ENCODE measurements around the gene SYNDIG1. TPM values are rescaled to one million over a fixed set of nuclear protein-coding genes. Genes with fewer than 3 reads are reported as not detected.

Gene SYNDIG1
- total RNA-seq, 1 experiment from 2014 or later = 5.4 TPM

- no CpG with 5 or more reads among the region's 12 CpGs for WGBS (ENCODE audit: extremely low coverage, insufficient read length, low lambda C conversion rate)
- H4K20me1 ChIP-seq (ENCODE audit: control insufficient read depth, insufficient read depth, insufficient read length) = no peaks in the 10 kb centered on the region
Measured at GRCh38 chr20:24627926-24628325, 158.5 kb downstream of the SYNDIG1 start.

More at GRCh38 chr20:24627926-24628325, 158.5 kb downstream of the SYNDIG1 start:
- H3K36me3 Mint-ChIP-seq (ENCODE audit: insufficient read depth in 1 of 3, low read depth in 3 of 3) = peaks cover 3 to 22% (median 7%) of the 10 kb centered on the region in 3 experiments; a peak in 6 of 7 replicates
- no peak overlapping the region for H2BK15ac ChIP-seq (ENCODE audit: low read depth, low read length)
- H3K4me2 ChIP-seq (ENCODE audit: insufficient read depth, insufficient read length, low read length) = no peak overlapping the region
- H3K4me1 ChIP-seq (ENCODE audit: insufficient read depth, low read length) = no peaks in the 10 kb centered on the region; the same call in 1 of the 2 replicates
- no peak overlapping the region for H4K5ac ChIP-seq (ENCODE audit: insufficient read length, low read depth, low read length)
- H3K4me1 Mint-ChIP-seq = peaks cover 12% of the 10 kb centered on the region in 2 experiments
- TF ChIP-seq CTCF (conservative IDR thresholded peaks at IDR 0.05) = no peak
- no peak overlapping the region for H3K4ac ChIP-seq (ENCODE audit: low read depth, low read length)
- H3K4me3 Mint-ChIP-seq = no peak overlapping the region
- H2AFZ ChIP-seq (ENCODE audit: low read length) = no peak overlapping the region
- no peak overlapping the region for H3K14ac ChIP-seq (ENCODE audit: insufficient read depth, low read length)
- no peak overlapping the region for H2BK20ac ChIP-seq (ENCODE audit: low read depth, low read length, poor library complexity, severe bottlenecking)
- no peak overlapping the region for H3K18ac ChIP-seq (ENCODE audit: insufficient read length, low read depth, low read length)
- no peak overlapping the region for H4K8ac ChIP-seq (replicated peaks; ENCODE audit: insufficient read length, low read depth, low read length)
- no peak overlapping the region for H3K9ac ChIP-seq (ENCODE audit: extremely low read depth, insufficient read length, low read length)
- no peaks in the 10 kb centered on the region for H3K23me2 ChIP-seq (ENCODE audit: insufficient read length, low read depth, low read length, poor library complexity, severe bottlenecking)
- no peak overlapping the region for H2BK120ac ChIP-seq (ENCODE audit: low read depth, low read length, poor library complexity, severe bottlenecking)
- no peak overlapping the region for H2BK12ac ChIP-seq (ENCODE audit: insufficient read length, low read depth, low read length)
- no peak overlapping the region for H4K91ac ChIP-seq (ENCODE audit: insufficient read length, low read depth, low read length)
- H3K9me3 ChIP-seq (ENCODE audit: control insufficient read depth, low read depth, low read length) = no peaks in the 10 kb centered on the region
- H3K79me2 ChIP-seq (ENCODE audit: insufficient read depth, low read length) = no peaks in the 10 kb centered on the region
- no peak overlapping the region for H3K27ac ChIP-seq (ENCODE audit: insufficient read length, low read depth, low read length)
- no peak overlapping the region; a peak in 1 of 7 replicates for H3K27ac Mint-ChIP-seq
- no peak for DNase-seq
- no peaks in the 10 kb centered on the region for H3K79me1 ChIP-seq (ENCODE audit: insufficient read depth, low read depth, low read length, poor library complexity, severe bottlenecking)
- H3K56ac ChIP-seq (ENCODE audit: insufficient read length, low read depth, low read length) = no peak overlapping the region
- H3K9me3 Mint-ChIP-seq = peaks cover 11 to 19% of the 10 kb centered on the region in 2 experiments
- no peak overlapping the region for H2AK5ac ChIP-seq (ENCODE audit: insufficient read length, low read length)
- no peak overlapping the region for H3T11ph ChIP-seq (ENCODE audit: low read length)
- H2BK5ac ChIP-seq (ENCODE audit: insufficient read length, low read length) = no peak overlapping the region
- H3K23ac ChIP-seq (ENCODE audit: insufficient read length, low read depth, low read length) = no peak overlapping the region
- no peaks in the 10 kb centered on the region for H3K27me3 ChIP-seq (ENCODE audit: insufficient read depth, low read length)
- H3K27me3 Mint-ChIP-seq (ENCODE audit: low read depth) = no peaks in the 10 kb centered on the region
